Thyroid gland (tissue), 4 donors: ENCODE data around the gene FASTK.

Experiments used
- POLR2A ChIP-seq, 2 donors: fragments of 450-650 bp; IDR thresholded peaks; one replicate each; pipeline ENCODE4 v1.6.1; 2017; ENCODE audit warnings: antibody characterized with exemption in 2 of 2, mild to moderate bottlenecking in 2 of 2, moderate library complexity in 1 of 2
- TF ChIP-seq, protein P1 (sequence below), 6 experiments: fragments of 200-600 bp in 3 of 6; fragments of 450-650 bp in 3 of 6; sonication (generic) in 3 of 6; IDR thresholded peaks; one replicate each; pipeline ENCODE4 v1.5.1; 2016 to 2019; ENCODE audit warnings: antibody characterized with exemption in 6 of 6, mild to moderate bottlenecking in 2 of 6, inconsistent platforms in 1 of 6, moderate library complexity in 1 of 6

DNA sequence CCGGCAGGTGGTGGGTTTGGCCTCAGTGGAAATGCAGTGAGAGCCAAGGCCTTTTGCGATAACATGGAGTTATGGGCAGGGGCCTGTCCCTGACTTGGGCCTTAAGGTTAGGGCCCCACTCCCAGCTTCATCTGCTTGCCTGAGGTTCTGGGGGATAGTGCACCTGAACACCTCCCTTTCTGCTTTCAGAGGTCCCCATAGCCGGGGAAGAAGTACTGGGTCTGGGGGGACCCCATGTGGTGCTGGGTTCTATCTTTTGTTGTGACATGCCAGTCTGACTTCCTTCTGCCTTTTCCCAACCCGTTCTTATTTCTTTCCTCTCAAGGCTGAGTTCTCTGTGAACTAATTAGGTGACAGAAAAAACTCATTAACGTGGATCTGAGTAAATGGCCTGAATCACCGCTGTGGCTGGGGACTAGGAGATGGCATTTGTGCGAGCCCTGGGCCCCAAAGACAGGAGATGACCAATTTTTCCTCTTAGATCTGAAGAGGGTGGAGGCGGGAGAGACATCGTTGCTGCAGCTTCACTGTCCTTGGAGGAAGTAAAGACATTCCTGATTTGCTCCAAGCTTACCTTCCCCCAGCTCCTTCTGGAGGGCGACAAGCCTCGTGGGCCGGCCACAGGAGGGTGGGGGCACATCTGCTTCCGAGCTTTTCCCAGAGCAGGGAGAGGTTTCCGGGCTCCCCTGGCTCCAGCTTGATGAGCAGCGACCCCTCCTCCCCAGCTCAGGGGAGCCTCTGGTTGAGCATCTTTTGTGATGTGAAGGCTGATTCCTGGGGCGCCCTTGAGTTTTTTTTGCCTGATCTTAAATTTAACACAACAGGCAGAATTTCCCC lies 7.6 kb upstream of the FASTK start:
- TF ChIP-seq, protein P1, sequence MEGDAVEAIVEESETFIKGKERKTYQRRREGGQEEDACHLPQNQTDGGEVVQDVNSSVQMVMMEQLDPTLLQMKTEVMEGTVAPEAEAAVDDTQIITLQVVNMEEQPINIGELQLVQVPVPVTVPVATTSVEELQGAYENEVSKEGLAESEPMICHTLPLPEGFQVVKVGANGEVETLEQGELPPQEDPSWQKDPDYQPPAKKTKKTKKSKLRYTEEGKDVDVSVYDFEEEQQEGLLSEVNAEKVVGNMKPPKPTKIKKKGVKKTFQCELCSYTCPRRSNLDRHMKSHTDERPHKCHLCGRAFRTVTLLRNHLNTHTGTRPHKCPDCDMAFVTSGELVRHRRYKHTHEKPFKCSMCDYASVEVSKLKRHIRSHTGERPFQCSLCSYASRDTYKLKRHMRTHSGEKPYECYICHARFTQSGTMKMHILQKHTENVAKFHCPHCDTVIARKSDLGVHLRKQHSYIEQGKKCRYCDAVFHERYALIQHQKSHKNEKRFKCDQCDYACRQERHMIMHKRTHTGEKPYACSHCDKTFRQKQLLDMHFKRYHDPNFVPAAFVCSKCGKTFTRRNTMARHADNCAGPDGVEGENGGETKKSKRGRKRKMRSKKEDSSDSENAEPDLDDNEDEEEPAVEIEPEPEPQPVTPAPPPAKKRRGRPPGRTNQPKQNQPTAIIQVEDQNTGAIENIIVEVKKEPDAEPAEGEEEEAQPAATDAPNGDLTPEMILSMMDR (IDR thresholded peaks at IDR 0.05), result no peak
- TF ChIP-seq POLR2A (IDR thresholded peaks at IDR 0.05), result no peak
